HG03342 (cell line): Measurements from ENCODE around the gene B3GALT5.

Experiments used
- ATAC-seq: cut with Tn5 transposase; IDR thresholded peaks from one replicate; pipeline ENCODE4 v1.9.1; 2021; ENCODE audit warnings: mild to moderate bottlenecking, moderate library complexity; ENCODE audit not compliant: unreplicated experiment

B3GALT5 gene

DNA sequence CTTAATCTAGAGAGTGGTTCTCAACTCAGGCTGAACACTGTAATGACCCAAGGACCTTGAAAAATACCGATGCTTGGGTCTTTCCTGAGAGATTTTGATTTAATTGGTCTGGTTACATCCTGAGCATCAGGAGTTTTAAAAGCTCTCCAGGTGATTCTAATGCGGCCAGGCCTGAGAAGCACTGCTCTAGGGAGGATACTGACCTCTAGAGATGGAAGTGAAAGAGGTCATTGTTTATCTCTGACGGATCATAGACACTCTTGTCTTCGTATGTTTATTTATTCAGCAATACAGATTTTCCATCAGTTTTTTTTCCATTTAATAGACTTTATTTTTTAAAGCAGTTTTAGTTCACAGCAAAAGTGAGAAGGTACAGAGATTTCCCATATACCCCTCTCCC, 77.7 kb downstream of the B3GALT5 start:
- ATAC-seq = no peak

DNA sequence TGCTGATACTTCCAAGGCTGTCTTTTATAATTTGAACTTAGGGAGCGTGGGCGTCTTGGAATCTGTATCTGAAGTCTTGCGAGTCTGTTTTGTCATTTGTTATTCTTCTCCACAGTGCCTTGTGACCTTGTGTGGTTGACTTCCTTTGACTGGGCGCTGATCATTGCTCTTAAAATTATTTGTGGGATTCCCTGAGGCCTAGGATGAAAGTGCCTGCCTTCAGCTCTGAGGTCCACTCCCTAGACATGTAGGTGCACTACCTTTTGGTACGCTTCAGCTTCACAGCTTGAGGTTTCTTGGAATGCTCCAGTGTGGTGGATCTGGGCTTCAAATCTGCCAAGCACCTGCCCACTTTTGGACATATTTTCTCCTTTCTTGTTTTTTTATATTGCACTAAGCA, 82.0 kb downstream of the B3GALT5 start:
- ATAC-seq = no peak

DNA sequence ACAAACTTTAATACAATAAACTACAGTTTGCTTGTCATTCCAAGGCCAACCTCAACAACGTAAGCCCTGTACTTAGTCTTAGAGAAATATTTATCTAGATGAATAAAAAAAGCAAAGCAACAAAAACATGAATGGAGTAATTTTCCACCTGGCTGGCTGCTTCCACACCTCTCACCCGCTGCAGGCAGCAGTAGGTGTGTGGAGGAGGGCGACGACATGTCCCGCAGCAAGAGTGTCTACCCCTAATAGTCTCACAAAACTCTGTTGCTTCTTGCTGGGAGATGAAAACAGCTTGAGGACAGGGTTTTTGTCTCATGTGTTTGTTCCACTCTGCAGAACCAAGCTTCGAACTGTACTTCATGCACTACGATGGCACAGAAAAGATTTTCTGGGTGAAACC, 83.5 kb downstream of the B3GALT5 start:
- ATAC-seq = no peak

- ATAC-seq = no peak
These were observed 83.9 kb downstream of the B3GALT5 start for GRCh38 chr21:39696618-39697017.

- no peak for ATAC-seq
These were observed 87.6 kb downstream of the B3GALT5 start for GRCh38 chr21:39700318-39700717.

- ATAC-seq = no peak
These were observed 90.8 kb downstream of the B3GALT5 start for GRCh38 chr21:39703578-39703977.

- ATAC-seq = no peak
These were observed 93.1 kb downstream of the B3GALT5 start for GRCh38 chr21:39705849-39706248.

DNA sequence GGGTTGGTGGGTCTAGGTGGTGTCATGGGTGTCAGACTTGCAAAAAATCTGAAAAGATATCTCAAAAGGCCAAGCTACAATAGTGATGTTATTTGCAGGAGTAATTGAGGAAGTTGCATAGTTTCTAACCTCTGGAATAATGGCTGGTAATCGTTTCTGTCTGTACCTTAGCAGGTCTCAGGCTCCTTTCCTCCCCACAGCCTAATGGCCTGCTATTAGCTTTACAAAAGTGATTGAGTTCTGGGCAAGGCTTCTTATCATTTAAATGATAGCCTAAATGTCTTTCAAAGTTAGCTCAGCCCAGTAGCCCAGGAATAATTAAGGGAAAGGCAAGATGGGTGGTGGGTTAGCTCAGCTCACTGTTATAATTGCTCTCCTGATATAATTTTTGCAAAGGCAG, 94.6 kb downstream of the B3GALT5 start:
- no peak for ATAC-seq

DNA sequence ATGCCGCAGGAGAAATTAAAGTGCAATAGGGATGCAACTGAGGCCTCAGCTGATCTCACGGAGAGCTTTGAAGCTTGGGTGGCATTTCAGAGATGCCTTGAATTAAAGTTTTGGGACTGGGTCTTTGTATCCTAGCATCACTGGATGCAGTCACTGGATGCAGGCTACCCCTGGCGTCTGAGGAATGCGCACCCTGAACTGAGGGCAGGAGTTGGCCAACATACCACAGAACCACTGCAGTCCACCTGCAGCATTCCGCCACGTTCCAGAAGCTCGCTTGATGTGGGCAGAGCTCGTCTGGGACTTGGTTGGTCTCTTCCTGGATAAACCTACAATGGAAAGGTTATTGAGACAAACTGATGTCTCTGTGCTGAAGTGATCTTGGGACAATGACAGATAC, 98.1 kb downstream of the B3GALT5 start:
- no peak for ATAC-seq

DNA sequence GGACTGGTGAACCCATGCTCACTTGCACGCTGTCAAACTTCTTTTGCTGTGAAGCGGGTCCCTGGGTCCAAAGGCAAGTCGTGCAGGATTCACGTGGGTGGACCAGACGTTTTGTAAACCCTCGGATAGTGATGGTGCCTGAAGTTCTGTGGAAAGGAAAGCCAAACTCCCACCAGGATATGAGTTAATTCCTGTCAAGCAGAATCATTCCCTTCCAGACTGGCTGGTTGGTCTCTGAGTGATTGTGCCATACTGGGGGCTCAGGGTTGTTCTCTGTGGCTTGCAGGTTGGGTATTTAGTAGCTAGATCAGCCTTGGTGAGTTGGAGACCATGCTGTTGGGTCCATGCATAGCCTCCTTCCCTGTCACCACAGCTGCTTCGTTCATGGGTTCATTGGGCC, 99.5 kb downstream of the B3GALT5 start:
- ATAC-seq = no peak

GRCh38 chr21:39712976-39713375, 100.2 kb downstream of the B3GALT5 start:
- no peak for ATAC-seq

GRCh38 chr21:39713905-39714304, 101.2 kb downstream of the B3GALT5 start:
- ATAC-seq = no peak

DNA sequence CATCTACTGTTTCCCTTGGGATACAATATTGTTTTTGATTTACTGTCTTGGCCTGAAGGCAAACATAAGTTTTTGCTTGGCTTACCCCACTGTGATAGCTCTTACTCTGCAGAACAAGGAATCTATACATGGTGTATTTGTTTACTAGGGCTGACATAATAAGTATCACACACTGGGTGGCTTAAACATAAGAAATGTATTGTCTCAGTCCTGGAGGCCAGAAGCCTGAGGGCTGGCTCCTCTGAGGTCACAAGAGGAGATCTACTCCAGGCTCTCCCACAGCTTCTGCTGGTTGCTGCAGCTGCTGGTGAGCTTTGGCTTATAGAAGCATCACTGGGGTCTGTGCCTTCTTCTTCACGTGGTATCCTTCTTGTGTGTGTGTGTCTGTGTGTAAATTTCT, 101.6 kb downstream of the B3GALT5 start:
- ATAC-seq = no peak

GRCh38 chr21:39715804-39716397, 103.2 kb downstream of the B3GALT5 start:
- ATAC-seq = no peak

DNA sequence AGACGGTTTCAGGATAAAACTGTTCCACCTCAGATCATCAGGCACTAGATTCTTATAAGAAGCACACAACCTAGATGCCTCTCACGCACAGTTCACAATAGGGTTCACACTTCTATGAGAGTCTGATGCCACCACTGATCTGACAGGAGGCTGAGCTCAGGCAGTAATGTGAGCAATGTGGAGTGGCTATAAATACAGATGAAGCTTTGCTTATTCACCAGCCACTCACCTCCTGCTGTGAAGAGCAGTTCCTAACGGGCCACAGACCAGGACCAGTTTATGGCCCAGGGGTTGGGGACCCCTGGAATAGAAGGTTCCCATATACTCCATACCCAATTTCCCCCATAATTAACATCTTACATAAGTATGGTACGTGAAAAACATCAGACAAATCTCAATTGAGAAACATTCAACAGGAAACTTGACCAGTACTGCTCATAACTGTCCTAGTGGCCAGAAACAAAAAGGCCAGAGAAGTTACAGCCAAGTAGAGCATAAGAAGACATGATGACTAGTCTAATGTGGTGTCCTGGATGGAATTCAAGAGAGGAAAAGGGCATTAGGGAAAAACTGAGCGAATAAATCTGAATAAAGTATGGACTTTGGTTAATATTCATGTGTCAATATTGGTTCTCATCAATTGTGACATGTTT, 107.5 kb downstream of the B3GALT5 start:
- no peak for ATAC-seq

DNA sequence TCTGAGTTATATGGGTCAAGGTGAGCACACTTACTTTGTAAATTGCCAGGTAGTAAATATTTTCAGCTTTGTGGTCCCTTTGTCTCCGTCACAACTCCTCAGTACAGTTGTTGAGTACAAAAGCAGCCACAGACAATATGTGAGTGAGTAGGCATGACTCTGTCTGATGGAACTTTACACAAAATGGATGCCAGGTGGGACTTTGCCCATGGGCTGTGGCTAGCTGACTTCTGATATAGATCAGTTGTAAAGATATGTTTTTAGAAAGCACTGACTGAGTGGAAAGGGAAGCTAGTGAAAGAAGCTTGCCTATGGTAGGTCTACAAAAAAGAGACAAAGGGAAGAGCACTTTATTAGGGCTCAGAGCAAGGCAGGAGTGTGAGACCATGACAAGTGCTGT, 109.1 kb downstream of the B3GALT5 start:
- no peak for ATAC-seq
